HK-2 (cell line): ENCODE data around the gene SNRPB.

Experiments used
- DNase-seq: peaks from one replicate; pipeline ENCODE4 v3.0.0-alpha.2; 2018; ENCODE audit not compliant: unreplicated experiment

SNRPB gene

DNA sequence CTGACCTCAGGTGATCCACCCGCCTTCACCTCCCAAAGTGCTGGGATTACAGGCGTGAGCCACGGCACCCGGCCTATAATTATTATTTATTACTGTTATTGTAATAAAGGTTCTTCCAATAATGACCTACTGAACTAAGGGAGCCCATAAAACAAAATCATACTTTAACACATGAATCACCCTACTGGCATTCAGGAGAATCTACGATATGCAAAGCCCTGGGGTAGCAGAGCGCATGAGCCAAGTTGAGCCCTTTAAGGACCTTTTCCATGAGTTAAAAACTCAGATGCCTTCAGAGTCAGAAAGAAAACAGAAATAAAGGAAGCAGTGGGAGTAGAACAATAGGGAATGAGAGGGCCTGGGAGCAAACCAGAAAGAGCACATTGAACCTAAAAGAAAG, 41.5 kb downstream of the SNRPB start:
- no peak for DNase-seq

DNA sequence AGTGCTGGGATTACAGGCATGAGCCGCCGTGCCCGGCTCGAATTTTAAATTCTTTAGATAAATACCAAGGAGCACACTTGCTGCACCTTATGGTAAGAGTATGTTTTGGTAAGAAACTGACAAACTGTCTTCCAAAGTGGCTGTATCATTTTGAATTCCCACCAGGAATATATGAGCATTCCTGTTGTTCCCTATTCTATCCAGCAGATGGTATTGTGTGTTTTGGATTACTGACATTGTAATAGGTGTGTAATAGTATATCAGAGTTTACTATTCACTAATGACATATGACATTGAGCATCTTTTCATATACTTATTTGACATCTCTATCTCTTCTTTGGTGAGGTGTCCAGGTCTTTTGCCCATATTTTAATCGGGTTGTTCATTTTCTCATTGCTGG, 49.3 kb downstream of the SNRPB start:
- no peak for DNase-seq

DNA sequence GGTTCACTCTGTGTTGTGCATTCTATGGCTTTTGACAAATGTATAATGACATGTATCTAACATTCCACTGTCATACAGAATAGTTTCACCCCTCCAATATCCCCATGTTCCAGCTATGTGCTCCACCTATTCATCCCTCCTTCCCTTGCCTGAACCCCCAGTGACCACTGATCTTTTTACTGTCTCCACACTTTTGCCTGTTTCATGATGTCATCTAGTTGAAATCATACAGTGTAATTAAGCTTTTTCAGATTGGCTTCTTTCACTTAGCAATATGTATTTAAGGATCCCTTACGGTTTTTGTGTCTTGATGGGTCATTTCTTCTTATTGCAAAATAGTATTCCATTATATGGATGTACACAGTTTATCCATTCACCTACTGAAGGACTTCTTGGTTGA, 50.1 kb downstream of the SNRPB start:
- DNase-seq: no peak

DNA sequence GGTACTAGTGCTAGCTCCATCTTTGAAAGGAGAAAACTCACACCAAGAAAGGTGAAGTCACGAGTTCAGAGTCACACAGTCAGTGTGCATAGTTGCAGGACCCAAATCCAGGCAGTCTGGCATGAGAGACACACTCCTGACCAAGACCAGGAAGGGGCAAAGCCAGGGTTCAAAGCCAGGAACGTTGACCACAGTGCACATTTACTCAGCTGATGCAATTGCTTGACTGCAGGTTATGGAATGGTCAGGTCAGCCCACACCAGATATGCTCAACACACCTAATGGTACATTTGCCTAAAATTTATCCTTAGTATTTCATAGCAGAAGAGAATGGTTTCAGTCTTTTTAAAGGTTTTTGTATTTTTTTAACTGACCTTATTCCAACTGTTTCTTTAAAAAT, 52.2 kb downstream of the SNRPB start:
- no peak for DNase-seq

DNA sequence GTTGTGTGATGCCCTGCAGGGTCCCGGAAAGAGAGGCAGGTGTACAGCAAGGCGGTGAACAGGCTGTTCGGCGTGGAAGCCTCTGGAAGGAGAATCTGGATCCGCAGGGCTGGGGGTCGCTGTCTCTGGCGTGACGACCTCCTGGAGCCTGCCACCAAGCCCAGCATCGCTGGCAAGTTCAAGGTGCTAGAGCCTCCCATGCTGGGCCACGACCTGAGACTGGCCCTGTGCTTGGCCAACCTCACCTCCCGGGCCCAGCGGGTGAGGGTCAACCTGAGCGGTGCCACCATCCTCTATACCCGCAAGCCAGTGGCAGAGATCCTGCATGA, 53.4 kb downstream of the SNRPB start:
- no peak for DNase-seq

DNA sequence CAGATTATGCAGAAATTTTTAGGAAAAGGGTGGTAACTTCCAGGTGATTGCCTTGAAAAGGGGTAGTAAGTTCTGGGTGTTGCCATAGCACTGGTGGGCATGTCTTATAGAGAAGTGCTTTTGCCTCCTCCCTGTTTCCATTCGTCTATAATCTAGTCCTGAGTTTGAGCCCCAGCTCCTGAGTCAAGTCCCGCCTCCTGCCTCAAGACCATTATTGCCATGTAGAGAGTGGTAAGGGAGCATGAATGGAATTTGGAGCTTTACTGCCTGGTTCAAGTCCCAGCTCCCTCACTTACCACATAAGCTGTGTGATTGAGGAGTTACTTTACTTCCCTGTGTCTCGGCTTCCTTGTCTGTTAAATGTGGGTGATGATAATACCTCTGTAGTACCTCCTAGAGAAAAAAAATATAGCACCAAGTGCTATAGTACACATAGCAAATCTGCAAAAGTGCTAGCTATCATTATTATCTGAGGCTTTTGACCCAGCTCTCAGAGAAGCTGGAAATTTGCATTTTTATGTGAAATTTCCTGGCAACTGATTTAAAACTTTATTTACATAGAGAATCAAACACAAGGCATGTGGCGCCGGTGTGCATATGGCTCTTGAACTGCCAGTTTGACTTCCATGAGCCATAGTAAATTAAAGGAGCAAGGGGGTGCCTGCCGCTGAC, 53.9 kb downstream of the SNRPB start:
- no peak for DNase-seq
